ENCODE results near the gene CRADD.
A peak's percentile ranks its signal among the peaks of the same experiment; 100 is the strongest.
"Not testable (repeated sequence)": the region's sequence is repeated elsewhere in the genome, so short reads cannot be mapped to it uniquely, and the experiment has no call there.

CRADD gene

DNA sequence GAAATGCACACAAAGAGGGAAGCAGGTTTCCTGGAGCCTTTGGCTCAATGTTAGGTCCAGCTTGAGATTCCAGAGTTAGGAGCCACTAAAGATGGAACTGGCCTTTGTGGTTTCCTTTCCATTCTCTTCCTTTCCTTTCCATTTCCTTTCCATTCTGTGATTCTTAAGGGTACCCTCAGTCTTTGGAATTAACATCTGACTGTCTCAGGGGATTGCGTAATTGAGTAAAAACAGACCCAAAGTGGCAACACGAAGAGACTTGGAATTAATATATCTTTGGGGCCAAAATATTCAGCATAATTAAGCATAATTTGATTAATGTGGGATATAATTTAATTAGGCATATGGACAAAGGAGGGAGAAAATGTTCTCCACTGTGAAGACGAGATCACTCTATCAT, 205.6 kb downstream of the CRADD start:
- no peak for DNase-seq

DNA sequence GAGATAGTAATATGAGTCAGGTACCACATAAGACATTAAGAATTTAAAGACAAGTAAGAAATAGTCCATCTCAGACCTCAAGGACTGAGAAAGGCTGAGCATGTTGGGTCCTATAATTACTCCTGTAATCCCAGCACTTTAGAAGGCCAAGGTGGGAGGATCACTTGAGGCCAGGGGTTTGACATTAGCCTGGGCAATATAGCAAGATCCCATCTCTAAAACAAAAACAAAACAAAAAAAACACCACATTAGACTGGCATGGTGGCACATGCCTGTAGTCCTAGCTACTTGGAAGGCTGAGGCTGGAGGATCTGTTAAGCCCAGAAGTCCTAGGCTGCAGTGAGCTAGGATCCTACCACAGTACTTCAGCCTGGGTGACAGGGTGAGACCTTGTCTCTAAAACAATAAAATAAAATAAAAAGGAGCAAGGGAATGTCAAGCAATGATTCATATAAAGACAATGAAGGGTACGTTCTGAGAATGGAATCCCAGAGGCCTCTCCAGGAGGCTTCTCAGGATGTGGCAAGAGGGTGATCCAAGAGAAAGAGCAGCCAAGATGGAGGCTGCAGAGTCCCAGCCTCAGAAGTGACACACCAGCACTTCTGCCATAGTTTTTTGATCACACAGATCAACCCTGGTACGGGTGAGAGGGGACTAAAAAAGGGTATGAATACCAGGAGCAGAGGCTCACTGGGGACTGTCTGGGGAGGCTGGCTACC, 206.4 kb downstream of the CRADD start:
- no peak for DNase-seq

DNA sequence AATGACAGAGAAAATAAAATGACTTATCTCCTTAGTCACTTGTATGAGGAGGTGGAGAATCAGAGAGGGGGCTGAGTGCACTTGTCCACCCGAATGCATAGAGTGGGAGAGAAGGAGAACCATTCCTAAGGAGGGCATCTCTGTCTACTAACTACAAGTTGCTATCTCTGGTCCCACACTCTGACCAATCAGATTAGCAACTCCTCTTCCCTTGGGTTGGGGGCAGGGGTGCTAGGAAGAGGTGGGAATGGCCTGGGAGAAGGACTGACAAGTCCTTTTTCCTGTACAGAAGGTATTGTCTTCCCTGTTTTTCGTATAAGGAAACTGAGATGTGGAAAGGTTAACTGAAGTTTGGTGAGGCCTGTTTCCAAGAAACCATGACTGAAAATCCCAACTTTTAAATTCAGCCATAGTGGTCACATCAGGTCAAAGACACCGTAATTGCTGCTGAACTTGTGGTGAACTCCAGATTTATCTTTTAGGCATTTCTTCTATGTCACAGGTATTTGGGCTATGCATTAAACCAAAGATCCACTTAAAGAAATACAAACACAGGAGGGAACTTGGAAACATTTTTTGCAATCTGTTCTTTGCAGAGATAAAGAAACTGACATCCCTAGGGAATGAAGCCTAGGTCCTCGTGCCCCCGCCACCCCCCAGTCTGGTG, 207.8 kb downstream of the CRADD start:
- DNase-seq = no peak

DNA sequence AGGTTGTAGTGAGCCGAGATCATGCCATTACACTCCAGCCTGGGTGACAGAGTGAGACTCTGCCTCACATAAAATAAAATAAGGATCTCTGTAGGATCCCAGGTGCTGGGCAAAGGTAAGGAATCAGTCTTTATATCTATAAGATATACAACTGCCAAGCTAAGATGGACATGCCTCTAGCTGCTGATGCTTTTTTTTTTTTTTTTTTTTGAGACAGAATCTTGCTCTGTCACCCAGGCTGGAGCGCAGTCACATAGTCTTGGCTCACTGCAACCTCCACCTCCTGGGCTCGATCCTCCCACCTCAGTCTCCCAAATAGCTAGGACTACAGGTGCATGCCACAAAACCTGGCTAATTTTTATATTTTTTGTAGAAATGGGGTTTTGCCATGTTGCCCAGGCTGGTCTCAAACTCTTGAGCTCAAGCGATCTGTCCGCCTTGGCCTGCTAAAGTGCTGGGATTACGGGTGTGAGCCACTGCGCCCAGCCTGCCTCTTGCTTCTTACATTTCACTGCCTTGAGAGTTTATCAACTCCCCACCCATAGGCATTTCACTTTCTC, 208.9 kb downstream of the CRADD start:
- DNase-seq = not testable (repeated sequence)

DNA sequence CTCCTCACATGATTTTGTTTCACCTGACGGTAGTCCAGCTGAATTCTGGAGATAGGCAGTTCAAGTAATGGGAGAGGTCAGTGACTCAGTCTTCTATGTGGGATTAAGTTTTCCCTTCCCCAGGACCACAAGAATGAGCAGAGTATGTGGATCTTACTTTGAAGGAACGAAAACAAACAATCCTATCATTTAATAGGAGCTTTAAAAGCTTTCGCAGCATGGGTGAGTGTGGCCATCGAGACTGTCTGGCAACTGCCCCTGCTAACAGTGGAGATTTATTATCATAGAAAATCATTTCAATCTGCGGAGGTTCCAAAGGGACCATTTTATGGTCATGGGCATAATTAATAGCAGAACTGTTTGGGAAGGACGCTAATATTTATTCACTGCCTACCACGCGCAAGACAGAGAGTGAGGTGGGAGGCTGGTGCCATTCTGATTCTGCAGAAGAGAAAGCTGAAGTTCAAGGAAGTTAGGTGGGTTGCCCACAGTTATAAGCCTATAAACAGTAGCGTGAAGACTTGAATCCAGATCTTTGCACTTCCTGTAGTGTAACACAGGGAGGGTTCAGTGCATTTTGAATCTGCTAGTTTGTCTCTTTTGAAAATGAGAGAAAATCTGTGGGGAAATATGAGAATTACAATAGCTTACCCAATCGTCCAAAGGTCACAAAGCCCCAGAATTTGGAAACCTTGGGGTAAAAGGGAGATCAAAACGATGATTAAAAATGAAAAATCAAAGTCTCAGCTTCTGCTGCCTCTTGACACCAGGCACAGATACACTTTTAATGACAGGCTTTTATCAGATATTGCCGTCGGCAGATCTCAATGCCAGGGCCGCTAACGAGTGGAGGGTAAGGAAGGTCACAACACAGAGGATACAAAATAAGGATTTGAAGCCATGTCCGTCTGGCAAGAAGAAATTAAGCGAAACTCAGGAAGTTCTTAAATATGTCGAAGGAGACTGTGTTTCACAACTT, 209.6 kb downstream of the CRADD start:
- no peak for DNase-seq

DNA sequence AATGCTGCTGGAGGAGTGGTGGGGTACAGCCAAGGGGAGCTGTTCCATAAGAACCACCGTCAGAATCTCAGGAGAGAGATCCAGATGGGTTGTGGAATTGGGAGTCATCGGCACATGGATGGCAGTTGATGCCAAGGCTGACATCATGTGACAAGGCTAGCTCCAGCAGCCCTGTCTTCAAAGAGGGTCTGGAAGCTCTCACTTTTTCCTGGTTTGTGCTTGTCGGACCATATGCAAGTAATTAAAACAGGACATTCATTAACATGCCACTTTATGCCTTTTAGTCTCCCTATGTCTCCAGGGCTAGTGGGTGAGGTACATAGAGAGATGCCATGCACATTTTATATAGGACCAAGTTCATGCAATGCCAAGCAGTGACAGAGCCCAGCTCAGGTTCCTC, 211.8 kb downstream of the CRADD start:
- DNase-seq = no peak

DNA sequence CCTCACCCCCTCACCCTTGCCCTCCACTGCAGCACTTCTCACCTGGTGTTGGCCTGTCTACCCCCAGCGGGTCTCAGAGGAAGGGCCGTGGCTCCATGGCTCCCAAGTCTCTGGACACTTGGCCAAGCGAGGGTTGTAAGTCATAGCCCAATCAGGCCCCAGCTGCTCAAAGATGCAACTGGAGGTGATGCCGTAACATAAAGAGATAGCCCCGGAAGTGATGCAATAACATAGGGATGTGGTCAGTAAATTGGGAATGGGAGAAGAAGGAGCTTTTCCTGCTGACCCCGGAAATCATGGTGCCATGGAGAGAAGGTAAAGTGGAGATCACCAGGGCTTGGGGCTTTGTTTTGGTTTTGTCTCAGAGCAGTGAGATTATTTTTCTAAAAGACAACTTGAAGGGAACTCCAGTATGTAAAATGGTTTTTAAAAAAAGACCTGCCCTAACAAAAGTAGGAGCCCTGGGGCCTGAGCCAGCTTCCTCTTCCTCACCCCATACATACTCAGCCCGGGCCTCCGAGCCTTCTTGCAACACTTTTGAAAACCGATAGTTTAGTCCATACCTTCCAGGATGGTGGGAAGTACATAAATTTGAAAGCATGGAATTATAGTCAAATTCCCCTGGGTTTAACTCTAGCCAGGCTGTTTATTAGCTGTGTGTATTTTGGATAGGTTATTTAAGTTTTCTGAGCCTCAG, 212.5 kb downstream of the CRADD start:
- DNase-seq = no peak

DNA sequence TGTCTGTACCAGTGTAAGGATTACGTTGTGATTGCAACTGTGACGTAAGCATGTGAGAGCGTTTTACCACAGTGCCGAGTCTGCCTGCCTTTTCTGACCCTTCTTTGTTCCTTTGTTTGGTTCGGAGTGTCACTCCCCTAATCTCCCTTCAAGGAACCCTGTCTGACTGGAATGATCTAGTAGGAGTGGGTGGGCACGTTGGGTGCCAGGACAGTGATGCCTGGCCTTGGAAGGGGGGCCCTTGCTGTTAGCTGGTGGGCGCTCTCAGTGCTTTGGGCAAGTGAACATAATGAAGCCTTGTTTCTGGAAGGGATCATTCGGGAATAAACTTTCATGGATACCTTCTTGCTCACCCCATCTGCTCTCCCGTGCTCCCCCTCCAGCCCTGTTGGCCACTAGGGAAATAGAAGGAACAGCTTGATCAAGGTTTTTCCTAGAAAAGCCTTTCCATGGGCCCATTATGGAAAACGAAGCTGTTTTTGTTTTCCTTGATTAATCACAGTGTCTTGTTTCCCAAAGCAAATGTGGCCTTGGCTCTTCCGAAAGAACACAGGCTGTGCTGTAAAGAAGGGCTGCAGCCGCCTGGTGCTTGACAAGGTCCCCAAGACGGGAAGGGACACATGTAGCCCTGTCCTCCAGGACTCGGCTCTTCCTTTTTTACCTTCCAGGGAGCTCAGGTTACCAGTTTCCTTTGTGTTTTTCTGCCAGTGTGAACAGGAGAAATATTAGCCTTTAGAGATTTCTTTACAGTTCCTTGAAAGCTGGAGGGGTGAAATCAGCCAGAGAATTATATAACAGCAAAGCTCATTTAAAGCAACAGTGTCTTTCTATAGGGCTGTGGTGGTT, 215.5 kb downstream of the CRADD start:
- DNase-seq = no peak

DNA sequence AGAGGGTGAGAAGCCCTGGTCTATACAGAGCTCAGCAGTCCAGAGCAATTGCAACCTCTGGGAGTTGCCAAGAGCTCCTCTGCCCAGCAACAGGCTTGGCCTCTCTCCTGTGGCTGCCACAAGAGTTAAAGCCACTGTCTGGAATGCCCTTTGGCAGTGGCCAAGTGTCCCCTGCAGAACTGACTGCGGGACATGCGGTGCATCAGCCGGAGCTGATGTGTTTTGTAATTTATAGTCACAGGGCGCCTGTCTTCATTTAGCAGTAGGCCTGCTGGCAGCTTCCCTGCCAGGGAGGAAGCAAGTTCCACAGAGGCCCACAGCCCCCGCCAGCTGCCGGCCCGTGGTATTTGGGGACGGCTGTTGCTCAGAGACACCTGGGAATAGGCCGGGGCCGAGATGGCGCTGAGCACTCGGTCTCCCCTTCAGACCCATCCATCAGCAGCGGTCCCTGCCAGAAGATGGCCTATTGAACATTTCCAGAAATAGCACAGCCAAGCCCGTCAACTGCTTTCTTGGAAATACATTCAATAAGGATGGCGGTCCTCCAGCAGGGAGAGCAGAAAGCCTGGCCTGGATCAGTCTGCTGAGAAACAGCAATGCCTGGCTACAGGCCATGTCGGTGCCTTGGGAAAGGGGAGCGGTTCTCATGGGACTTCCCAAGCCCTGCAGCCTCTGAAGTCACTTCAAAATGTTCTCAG, 217.4 kb downstream of the CRADD start:
- DNase-seq = peak; percentile 51

DNA sequence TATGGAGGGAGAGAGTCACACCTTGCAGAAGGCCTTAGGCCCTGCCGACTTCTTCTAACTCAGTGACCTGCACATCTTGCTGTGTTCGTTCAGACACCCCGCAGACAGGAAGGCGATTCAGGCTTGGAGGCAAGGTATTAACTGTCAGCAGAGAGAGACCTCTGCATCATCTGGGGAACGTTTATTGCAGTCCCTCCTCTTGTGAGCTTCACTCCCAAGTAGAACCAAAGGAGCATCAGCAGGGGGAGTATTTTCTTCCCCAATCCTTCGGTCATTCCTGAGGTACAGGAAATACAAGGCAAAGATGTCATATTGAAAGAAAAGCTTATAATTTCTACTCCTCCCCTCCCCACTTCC, 217.9 kb downstream of the CRADD start:
- no peak for DNase-seq

DNA sequence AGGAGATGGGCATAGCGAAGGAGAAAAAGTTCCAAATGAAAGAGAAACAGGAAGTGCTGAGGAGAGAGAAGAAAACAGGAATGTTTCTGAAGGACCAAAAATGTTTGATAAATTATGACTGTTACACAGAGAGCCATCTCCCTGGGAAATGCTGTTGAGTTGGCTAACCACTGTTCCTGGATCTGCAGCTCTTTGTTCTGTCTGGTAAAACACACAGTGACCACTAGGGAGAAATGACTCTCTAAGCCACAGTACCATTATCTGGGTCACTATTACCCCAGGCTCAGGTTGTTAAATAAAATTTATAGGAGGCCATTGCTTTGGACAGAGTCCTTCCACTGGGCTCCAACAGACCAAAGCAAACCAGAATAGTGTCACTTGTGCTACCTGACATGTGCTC, 219.3 kb downstream of the CRADD start:
- no peak for DNase-seq

DNA sequence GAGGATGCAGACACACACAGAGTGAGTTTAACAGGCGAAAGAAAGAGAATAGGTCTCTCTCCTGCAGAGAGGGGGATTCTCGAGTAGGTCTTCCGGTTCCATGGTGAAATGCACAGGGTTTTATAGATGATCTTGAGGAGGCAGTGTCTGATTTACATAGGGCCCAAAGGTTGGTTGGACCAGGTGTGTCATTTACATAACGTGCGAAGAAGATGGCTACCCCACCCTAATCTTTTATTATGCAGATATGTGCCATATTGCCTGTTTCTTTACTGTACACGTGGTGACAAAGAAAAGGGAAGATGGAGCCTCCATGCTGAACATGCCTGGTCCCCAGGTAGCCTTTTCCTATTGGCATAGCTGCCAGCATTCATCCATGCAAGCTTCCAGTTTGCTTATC, 219.8 kb downstream of the CRADD start:
- DNase-seq = no peak

DNA sequence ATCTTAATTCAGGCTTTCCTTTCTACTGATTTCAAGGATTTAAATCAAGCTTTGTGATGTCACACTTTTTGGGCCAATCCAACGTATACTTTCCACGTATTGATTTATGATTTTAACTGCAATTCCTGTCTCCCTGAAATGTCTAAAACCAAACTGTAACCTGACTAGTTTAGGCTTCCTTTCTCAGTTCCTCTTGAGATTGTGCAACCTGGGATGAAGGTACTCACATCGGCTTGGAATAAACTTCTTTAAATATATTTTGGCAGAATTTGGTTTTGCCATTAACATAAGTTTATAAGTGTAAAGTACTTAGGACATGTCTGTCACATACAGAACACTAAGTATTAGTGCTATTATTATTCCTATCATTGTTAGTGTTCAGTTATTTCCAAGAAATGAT, 224.6 kb downstream of the CRADD start:
- DNase-seq = no peak

DNA sequence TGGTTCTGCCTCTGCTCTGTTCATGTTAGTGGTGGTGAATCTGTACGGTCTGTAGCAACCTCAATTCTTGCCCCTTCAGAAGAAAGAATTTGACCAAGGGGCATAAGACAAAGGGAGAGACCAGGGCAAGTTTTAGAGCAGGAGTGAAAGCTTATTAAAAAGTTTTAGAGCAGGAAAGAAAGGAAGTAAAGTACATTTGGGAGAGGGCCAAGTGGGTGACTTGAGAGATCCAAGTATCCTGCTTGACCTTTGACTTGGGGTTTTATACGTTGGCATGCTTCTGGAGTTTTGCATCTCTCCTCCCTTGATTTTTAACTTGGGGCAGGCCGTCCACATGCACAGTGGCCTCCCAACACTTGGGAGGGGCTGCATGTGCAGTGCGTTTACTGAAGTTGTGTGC, 225.0 kb downstream of the CRADD start:
- DNase-seq = no peak

DNA sequence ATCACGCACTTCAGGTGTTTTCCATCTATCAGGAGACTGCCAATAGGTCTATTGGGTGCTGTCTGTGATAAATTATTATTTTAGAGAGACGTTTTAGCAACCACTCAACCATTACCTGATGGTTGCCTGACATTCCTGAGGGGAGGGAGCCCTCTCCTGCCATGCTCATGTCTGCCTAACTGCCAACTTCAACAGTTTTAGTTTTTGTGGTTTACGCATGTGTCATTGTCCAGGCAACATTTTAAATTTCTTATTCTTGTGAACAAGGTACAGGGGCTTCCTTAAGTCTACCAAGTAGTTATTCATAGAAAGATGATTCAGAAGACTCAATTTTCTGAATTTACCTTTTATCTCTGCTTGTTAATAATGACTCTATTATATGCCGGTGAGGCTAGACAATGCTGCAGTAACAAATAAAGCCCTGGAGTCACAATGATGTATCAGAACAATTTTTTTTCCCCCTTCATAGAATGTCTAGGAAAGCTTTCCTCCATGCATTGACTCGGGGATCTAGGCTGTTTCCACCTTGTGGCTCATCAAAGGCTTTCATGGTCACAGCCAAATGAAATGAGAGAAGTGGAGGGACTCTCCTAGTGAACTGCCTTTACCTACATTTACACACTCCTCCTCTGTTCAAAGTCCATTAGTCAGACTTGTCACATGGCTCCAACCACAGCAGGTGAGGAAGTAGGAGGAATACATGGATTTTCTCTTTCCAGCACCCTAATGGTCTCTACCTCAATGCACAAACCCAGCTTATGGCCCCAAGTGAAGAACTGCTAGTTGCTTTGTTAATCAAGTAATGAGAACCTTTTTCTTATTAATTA, 225.8 kb downstream of the CRADD start:
- no peak for DNase-seq

DNA sequence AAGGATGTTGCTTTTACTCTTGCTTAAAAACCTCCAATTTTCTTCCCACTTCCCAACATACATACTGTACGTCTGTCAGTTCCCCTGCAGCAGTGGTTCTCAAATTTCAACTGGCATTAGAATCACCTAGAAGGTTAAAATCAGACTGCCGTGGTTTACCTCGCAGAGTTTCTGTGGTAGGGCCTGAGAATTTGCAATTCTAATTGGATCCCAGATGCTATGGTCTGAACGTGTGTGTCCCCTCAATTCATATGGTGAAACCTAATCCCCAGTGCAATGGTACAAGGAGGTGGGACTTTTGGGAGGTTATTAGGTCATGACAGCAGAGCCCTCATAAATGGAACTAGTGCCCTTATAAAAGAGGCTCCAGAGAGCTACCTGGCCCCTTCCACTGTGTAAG, 226.9 kb downstream of the CRADD start:
- DNase-seq = no peak

DNA sequence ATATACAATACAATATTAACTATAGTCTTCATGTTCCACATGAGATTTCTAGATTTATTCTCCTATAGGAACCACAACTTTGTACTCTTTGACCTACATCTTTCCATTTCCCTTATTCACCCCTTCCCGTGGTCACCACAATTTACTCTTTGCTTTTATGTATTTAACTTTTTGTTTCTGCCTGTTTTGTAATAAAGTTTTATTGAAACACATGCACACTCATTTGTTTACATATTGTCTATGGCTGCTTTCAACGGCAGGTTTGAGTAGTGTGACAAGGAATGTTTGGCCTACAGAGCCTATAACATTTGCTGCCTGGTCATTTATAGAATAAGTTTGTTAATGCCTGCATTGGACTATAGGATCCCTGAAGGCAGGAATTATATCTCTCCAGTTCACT, 231.1 kb downstream of the CRADD start:
- DNase-seq = no peak

DNA sequence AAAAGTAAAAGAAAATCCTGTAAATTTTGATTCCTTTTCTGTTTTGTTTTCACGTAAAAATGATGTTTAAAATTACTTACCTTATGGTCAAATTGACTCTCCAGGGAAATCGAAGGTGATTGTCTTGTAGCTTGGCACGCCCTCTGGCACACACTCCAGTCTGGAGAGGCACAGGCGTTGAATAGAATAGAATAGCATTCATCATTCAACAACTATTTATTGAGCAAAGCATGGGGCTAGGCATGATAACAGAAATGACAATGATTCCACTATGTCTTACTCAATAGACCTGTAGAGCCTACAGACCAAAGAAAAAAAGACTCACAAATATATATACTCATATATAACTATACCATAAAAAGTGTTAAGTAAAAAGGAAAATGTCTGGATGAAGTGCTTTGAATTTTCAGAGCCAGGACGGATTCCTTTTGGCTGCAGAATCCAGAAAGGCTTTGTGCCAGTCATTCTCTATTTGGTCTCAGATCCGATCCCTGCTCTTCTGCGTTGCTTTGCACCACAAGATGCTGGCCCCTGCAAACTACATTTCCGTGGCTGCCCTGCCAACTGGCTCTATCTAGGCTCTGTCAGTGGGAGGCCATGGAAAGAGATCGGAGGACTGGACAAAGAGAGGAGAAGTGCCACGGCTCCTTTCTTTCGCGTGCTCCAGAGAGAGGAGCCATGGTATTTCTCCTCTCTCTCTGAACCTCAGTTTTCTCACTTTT, 231.8 kb downstream of the CRADD start:
- DNase-seq = no peak

DNA sequence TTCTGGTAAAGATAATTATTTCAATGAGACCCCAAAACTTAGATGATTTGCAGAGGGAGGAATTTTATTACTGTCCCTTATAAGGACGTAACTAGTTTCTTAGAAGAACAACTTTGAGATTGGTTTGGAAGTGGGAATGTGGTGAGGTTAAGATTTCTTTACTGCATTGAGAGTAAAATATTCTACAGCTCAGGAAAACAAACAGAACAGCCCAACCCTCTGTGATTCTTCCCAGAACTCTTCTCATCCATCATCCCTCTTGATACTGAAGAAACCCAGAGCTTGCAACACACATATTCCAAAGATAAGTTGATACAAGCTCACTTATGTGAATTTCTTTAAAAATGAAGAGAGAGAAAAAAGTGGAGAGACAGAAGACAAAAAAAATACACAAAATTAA, 234.2 kb downstream of the CRADD start:
- no peak for DNase-seq
